Measurements from ENCODE around the gene TUSC2. TPM values are rescaled to one million over a fixed set of nuclear protein-coding genes. Genes with fewer than 3 reads are reported as not detected.

The TUSC2 gene, protein sequence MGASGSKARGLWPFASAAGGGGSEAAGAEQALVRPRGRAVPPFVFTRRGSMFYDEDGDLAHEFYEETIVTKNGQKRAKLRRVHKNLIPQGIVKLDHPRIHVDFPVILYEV
- total RNA-seq (2022) (29.2 and 31.2 TPM in 2 replicates), Bru-seq, nascent RNA (percentile 68 among the genes with signal in this experiment), BruChase-seq, experiment 1, labeled RNA remaining after a 6-hour chase (percentile 76 among the genes with signal in this experiment), BruChase-seq, experiment 2, labeled RNA remaining after a 2-hour chase (percentile 88 among the genes with signal in this experiment)
- long read RNA-seq, transcript TUSC2-201 (3 exons, 1,691 nt) = major isoform, 79 of 112 reads
- long read RNA-seq, partial matches to known transcripts = 4 of 112 reads
- long read RNA-seq, other reads (novel, unspliced or antisense) = 25 of 112 reads

DNA sequence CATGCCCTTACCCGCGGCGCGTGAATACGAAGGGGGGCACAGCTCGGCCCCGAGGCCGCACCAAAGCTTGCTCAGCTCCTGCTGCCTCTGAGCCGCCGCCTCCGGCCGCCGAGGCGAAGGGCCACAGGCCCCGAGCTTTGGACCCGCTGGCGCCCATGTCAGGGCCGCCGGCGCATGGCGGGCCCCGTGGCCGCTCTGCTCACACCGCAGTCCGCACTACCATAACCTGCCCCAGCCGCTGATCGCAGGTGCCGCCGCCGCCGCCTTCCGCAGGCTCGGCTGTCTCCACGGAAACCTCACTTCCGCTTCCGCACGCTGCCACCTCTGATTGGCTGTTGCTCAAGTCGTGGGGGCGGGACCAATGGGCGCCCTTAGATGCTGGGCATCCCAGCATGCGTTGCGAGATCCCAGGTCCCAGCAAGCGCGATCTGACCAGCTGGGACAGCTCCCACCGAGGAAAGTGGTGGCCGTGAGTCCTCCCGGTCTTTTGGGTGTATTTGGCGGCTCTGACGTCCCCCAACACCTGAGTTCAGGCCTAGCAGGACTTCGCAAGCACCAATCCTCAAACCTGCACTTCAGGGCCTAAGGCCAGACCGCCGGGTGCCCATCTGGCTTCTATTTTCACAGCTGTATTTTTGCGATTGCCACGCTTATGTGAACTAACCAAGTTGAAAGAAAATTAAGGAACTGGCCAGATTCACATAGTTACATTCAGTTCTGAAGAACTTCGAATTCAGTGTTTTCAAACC is at the start of gene TUSC2:
Gene TUSC2, minus strand, starts transcription at position 281 of the 749 bp plus-strand sequence. Its CDS starts 124 bp downstream, at position 157.
- H3K36me3 Mint-ChIP-seq (ENCODE audit: insufficient read depth, unreplicated experiment) = peaks cover 36% of the 10 kb centered on the region
- CTCF ChIA-PET = interaction anchor here (0.9 to 1.8 kb wide), 3 partner anchors 9 to 68 kb away, joined by 3 to 14 read pairs (median 6); partner anchors contain the start of gene IFRD2
- no peaks in the 10 kb centered on the region for H3K4me1 Mint-ChIP-seq (ENCODE audit: low read depth, unreplicated experiment)
- intact Hi-C loops (cut with micrococcal nuclease; ENCODE audit: unreplicated experiment) = loop anchor here (10.0 kb wide), 1 partner anchor 53 kb away; the partner anchor contains the start of gene LSMEM2
- TF ChIP-seq CTCF (IDR thresholded peaks at IDR 0.05; ENCODE audit: unreplicated experiment) = no peak
- no peaks in the 10 kb centered on the region for H3K27me3 Mint-ChIP-seq (ENCODE audit: unreplicated experiment)
- peak within 1 kb of the TSS; percentile 82 for H3K4me3 Mint-ChIP-seq (ENCODE audit: low read depth, unreplicated experiment)
- H3K9me3 Mint-ChIP-seq (ENCODE audit: low read depth, unreplicated experiment) = no peaks in the 10 kb centered on the region
- peak within 1 kb of the TSS; percentile 64 for H3K27ac Mint-ChIP-seq (ENCODE audit: unreplicated experiment)
- DNase-seq = peak; percentile 96
- BruUV-seq (replicated peaks) = TSS peak; percentile 91

DNA sequence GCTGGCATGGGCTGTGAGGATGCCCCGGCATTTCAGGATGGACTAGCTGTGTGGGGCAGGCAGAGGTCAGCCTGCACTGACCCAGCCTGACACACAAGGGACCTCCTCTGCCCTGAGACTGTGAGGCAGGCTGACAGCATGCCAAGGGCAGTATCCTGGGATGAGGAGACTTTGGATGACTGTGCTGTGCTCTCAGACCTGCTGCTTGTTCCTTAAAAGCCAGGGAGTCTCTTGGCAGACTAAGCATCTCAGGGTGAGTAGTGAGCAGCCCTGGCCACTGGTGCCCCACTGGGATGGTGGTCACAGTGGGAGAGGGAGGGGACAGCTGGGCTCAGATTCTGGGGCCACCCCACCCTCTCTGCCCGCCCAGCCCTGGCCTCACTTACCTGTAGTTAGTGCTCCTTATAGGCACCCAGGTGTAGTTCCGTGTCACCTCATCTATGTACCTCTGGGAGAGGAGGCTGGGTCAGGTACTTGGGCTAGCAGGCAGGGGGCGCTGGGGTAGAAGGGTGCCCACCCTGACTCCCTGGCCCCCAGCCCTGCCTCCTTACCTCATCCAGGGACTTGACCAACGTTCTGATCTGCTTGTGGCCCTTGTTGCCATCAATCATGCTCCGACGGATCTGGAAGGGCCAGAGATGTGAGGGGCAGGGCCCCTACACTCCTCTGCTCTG is 47.4 kb upstream of the TUSC2 start:
- no TSS peak for BruUV-seq (replicated peaks)
- Mint-ChIP-seq H3K27ac (ENCODE audit: unreplicated experiment) (no peak overlapping the region), H3K4me3 (ENCODE audit: low read depth, unreplicated experiment) (no peak overlapping the region), H3K9me3 (ENCODE audit: low read depth, unreplicated experiment) (no peaks in the 10 kb centered on the region), H3K27me3 (ENCODE audit: unreplicated experiment) (peaks cover 84% of the 10 kb centered on the region), H3K36me3 (ENCODE audit: insufficient read depth, unreplicated experiment) (no peaks in the 10 kb centered on the region), H3K4me1 (ENCODE audit: low read depth, unreplicated experiment) (no peaks in the 10 kb centered on the region)
- TF ChIP-seq CTCF (IDR thresholded peaks at IDR 0.05; ENCODE audit: unreplicated experiment) = no peak
- peak; percentile 18 for DNase-seq
- CTCF ChIA-PET = no interaction called here
- intact Hi-C loops (cut with micrococcal nuclease; ENCODE audit: unreplicated experiment) = loop anchor here (10.0 kb wide), 1 partner anchor 49 kb away; no protein-coding TSS in a partner anchor

- Mint-ChIP-seq H3K27me3 (ENCODE audit: unreplicated experiment) (peaks cover 84% of the 10 kb centered on the region), H3K9me3 (ENCODE audit: low read depth, unreplicated experiment) (no peaks in the 10 kb centered on the region), H3K36me3 (ENCODE audit: insufficient read depth, unreplicated experiment) (no peaks in the 10 kb centered on the region), H3K27ac (ENCODE audit: unreplicated experiment) (no peak overlapping the region), H3K4me1 (ENCODE audit: low read depth, unreplicated experiment) (no peaks in the 10 kb centered on the region), H3K4me3 (ENCODE audit: low read depth, unreplicated experiment) (no peak overlapping the region)
- BruUV-seq (replicated peaks) = no TSS peak
- intact Hi-C loops (cut with micrococcal nuclease; ENCODE audit: unreplicated experiment) = loop anchor here (10.0 kb wide), 1 partner anchor 50 kb away; no protein-coding TSS in a partner anchor
- DNase-seq = no peak
- TF ChIP-seq CTCF (IDR thresholded peaks at IDR 0.05; ENCODE audit: unreplicated experiment) = no peak
- CTCF ChIA-PET = interaction anchor here (0.6 kb wide), 1 partner anchor 10 kb away, joined by 3 read pairs; no protein-coding TSS in a partner anchor
Measured at GRCh38 chr3:50374363-50375257, 46.6 kb upstream of the TUSC2 start.

Data from Calu3 (cell line).